GM18868 (cell line): Measurements from ENCODE around the gene NMU.
A peak's percentile ranks its signal among the peaks of the same experiment; 100 is the strongest.
"Not testable (repeated sequence)": the region's sequence is repeated elsewhere in the genome, so short reads cannot be mapped to it uniquely, and the experiment has no call there.

ENCODE experiments used
- ATAC-seq: cut with Tn5 transposase; IDR thresholded peaks from one replicate; pipeline ENCODE4 v1.9.1; 2021; ENCODE audit warnings: mild to moderate bottlenecking, moderate library complexity; ENCODE audit not compliant: unreplicated experiment

NMU gene, protein sequence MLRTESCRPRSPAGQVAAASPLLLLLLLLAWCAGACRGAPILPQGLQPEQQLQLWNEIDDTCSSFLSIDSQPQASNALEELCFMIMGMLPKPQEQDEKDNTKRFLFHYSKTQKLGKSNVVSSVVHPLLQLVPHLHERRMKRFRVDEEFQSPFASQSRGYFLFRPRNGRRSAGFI

DNA sequence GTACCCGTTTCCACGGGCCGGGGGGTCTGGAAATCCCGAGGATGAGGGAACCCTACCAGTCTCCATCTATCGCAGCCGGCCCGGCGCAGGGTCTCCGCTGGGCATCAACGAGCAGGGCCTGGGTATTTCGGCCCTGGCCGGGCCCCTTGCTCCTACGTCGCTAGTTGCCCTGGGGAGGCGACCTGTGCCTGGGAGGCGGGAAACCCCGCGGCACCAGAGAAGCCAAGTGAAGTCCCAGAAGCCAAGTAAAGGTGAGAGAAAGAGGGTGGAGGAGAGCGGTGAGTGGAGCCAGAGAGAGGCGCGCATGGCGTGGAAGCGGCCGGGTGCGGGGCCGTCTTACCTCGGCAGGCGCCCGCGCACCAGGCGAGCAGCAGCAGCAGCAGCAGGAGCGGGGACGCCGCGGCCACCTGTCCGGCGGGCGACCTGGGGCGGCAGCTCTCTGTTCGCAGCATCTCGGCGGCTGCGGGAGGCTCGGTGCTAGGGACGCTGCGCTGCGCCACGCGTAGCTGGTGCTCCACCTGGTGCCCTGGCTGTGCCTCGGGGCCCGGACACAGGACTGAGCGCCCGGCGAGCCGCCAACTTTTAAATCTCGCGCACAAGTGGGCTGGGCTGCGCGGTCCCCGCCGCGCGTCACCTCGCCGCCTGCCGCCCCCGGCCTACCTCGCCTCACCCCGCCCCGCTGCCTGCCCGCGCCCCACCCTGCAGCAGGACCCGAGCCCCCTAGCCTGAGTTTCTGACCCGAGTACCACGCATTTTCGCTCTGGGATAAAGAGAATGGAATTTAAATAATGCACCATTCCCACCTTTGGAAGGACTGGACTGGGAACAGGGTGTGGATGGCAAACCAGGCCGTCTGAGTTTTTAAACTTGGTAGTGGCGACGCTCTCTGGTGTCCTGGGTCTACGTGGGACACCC, at the start of gene NMU:
Gene NMU, minus strand, starts transcription at position 558 of the 915 bp plus-strand sequence. Its CDS starts 106 bp downstream, at position 452.
- peak; percentile 79 for ATAC-seq

DNA sequence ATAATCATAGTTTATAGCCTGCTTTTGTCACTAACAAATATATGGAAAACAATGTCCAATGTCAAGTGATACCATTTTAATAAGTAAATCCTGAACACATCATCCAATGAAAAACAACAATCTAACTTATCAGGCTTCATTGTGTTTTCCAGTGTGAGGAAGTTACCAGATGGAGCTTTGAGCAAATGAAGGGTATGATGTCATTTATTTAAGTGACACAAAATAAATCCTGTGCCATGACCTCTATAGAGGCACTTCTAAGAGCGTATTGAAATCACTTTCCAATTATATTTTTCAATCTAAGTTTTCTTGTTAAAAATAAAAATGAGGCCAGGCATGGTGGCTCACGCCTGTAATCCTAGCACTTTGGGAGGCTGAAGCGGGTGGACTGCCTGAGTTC, 48.2 kb upstream of the NMU start:
- no peak for ATAC-seq

DNA sequence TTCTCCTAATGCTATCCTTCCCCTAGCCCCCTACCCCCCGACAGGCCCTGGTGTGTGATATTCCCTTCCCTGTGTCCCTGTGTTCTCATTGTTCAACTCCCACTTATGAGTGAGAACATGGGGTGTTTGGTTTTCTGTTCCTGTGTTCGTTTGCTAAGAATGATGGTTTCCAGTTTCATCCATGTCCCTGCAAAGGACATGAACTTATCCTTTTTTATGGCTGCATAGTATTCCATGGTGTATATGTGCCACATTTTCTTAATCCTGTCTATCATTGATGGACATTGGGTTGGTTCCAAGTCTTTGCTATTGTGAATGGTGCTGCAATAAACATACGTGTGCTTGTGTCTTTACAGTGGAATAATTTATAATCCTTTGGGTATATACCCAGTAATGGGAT, 46.7 kb upstream of the NMU start:
- not testable (repeated sequence) for ATAC-seq

DNA sequence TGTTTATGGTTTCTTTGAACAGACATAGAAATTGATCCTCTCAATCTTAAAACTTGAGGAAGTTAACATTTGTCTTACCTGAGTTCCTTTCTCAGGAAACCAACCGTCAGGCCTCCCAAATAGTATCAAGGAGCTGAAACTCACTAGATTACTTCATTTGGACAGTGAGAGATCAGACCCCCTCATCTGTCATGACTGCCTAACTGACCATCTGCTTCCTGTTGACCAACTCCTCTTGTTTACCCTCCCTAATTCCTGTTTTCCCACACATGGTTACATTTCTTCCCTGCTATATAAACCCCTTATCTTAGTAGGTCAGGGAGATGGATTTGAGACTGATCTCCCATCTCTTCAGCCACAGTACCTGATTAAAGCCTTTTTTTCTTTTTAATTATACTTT, 46.2 kb upstream of the NMU start:
- ATAC-seq: no peak

DNA sequence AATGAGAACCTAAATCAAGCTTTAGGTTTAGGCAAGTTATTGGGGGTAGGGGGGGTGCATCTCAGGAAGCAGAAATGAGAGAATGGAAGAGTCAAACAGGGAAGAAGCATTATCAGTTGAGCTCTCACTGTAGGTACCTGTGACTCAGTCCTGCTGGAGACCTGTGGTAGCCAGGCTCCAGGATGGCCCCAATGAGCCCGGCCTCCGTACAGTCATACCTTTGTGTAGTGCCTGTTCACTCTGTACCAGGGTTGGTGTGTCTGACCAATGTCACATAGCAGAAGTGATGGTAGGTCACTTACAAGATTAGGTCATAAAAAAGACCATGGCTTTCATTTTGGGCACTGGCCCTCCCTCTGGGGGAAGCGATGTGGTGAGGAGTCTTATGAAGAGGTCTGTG, 45.3 kb upstream of the NMU start:
- ATAC-seq: no peak

DNA sequence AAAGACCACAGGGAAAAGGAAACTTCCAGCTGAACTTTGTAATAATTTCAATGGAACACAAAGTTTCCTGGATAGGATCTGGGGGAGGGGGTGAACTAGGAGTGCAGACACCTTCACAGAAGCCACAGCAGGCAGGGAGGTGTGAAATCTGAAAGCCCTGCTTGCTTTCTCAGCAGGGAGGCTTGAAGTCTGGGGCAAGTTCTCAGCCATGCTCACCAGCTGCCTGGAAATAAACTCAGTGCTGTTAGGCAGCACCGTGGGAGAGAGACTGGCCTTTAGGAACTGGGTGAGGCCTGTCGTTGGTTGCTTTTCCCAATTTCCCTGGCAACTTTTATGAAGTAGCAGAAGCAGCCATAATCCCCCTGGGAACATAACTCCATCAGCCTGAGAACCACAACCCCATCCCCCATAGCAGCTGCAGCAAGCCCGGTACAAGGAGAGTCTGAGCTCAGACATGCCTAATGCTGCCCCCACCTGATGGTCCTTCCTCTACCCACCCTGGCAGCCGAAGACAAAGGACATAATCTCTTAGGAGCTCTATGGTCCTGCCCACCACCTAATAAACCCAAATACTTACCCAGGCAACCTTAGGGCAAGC, 39.2 kb upstream of the NMU start:
- ATAC-seq: no peak

DNA sequence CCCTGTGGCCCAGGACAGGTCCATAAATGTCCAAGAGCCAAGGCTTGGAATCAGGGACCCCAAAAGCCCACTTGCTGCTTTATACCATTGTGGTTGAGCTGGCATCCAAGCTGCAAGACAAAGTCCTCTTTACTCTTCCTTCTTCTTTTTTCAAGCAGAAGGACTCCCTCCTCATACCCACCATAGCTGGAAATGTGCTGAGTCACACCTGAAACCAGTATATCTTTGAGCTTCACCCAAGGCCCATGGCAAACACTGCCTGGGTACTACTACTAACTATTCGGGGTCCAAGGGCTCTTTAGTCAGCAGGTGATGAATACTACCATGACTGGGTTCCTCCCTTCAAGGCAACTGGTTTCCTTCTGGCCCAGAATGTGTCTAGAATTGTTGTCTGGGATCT, 37.3 kb upstream of the NMU start:
- ATAC-seq: no peak

DNA sequence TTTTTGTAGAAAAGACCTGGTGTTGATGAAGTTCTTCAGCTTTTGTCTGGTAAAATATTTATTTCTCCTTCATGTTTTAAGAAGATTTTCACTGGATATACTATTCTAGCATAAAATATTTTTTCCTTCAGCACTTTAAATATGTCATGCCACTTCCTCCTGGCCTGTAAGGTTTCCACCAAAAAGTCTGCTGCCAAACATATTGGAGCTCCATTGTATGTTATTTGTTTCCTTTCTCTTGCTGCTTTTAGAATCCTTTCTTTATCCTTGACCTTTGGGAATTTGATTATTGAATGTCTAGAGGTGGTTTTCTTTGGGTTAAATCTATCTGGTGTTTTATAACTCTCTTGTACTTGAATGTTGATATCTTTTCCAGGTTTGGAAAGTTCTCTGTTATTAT, 35.6 kb upstream of the NMU start:
- no peak for ATAC-seq

DNA sequence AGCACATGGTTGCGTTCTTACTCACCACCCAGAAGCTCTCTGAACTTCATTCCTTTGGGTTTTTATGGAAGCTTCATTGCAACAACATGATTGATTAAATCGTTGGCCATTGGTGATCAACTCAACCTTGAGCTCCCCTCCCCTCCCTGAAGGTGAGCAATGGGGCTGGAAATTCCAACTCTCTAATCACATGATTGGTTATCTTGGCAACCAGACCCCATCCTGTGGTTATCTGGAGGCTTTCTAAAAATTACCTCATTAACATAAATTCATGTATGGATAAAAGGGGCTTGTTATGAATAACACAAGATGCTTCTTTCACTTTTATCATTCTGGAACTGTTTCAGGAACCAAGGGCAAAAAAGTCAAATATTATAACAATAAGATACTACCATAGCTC, 34.6 kb upstream of the NMU start:
- ATAC-seq: no peak

DNA sequence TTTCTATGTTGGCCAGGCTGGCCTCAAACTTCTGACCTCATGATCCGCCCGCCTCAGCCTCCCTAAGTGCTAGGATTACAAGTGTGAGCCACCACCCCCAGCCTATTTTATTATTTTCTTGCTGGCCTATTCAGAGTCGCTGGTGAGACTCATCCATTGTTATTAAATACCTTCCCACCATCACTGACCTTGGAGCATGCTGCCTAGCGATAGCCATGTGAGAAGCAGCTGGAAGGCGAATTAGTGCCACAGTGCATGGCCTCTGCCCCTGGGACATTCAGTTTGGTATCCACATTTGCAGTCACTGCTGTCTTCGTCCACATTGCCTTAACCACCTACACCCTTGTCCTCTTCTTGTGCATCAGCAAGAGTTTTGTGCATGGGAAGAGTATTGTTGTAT, 32.4 kb upstream of the NMU start:
- no peak for ATAC-seq

DNA sequence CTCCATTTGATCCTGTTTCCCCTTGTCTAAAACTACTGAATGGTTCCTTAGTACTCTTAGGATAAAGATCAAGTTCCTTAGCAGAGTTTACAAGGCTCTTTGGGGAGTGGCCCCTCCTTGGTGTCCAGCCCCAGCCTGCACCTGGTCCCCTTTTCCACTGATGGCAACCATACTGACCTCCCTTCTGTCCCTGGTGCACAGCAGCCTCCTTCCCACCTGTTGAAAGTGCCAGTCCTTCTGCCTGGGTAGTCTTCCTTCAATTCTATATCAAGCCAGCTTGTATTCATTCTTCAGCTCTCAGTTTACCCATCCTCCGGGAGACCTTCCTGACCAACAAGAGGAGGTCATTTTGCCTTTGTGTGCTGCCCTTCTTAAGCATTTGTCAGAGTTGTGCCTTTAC, 30.4 kb upstream of the NMU start:
- no peak for ATAC-seq

DNA sequence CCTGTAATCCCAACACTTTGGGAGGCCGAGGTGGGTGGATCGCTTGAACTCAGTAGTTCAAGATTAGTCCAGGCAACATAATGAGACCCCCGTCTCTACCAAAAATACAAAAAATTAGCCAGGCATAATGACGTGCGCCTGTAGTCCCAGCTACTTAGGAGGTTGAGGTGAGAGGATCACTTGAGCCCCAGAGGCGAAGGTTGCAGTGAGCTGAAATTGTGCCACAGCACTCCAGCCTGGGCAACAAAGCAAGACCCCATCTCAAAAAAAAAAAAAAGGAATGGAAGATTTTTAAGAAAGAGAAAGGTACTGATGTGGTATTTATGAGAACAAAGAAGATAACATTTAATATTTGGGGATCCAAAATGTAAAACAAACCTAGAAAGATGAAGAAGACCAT, 27.0 kb upstream of the NMU start:
- ATAC-seq: no peak

DNA sequence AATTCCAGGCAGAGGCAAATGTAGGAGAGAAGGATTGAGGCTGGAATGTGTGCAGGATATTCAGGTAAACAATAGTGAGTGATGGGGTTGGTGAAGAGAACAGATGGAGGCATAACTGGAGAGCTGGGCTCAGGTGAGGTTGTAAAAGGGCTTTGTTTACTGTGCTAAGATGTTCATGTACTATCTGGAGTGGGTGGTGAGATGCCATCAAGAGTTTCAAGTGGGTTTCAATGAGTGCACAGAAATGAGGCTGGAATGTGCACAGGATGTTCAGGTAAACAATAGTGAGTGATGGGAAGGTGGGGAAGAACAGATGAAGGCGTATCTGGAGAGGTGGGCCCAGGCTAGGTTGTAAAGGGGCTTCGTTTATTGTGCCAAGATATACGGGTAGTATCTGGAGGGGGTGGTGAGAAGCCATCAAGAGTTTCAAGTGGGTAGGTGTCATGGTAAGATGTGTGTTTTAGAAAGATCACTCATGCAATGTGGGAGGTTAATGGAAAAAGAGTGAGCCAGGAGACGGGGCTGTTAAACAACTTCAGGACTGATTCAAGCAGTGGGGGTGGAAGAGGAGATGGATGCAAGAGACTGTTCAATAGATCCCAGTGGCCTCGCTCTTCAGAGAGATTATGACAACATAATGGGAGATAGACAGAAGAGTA, 25.4 kb upstream of the NMU start:
- no peak for ATAC-seq

DNA sequence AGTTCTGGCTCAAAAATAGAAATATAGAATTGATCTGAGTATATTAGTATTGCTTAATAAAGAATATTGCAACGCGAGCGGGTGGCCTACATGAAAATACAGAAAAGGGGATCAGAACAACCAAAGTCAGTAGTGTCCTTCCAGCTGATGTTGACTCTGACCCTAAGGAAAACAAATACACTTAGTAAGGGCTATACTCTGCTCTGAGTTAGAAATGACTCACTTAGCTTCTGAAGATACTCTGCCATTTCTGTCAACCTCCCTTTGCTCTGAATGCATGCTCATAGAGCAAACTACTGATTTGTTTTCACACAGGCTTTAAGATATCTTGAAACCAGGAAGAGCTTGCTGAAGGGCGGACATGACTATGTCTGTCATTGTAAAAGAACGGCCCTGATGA, 22.6 kb upstream of the NMU start:
- ATAC-seq: no peak

DNA sequence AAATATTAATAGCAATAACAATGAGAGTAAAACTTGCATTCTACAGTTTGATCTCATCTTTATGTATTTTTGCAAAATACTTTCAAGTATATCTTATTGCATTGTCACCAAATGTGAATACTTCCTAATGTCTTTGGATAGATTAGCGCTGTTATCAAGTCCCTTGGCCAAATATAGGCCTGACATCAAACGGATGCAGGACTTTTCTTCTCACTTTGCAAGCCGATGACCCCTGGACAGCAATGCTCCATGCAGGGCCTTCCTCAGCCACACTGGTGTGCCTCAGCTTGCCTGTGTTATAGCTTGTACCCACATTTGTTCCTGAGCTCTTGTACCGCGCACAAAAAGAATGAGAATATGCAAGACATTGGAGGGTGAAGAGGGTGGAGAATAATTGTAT, 18.0 kb upstream of the NMU start:
- ATAC-seq: no peak

DNA sequence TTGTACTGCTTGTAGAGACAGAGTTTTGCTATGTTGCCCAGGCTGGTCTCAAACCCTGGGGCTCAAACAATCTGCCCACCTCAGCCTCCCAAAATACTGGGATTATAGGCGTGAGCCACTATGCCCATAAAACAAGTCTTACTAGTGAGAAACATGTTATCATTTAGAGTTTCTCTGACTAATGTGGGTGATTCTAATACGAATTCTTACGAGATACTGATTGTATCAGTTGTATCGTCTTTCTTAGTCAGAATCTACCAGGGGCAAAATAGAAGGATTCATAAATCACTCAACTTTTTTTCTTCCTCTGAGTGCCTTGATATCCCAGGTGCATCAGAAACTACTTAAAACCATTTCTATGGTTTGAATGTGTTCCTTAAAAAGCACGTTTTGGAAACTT, 14.4 kb upstream of the NMU start:
- no peak for ATAC-seq

DNA sequence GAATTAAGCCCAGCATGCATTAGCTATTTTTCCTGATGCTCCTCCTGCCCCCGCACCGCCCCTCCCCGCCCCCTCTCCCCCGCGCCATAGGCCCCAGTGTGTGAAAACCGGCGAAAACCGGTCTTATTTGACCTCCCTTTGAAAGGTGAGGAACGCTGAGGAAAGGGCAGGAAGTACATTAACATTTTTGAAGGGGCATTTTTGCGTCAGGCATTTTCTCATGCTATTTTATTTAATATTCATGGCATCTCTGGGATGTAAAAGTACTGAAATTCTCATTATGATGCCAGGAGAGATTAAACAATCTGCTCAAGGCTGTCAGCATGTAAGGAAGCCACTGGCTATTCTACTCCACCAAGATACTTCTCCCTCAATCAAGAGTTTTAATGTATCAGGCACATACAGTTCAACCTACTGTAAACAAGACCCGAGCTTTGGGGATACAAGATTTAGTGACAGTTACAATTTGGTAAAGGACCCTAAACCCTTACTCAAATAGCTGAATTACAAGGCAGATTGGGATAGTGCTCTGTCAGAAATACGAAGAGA, 1.2 kb upstream of the NMU start:
- ATAC-seq: no peak

DNA sequence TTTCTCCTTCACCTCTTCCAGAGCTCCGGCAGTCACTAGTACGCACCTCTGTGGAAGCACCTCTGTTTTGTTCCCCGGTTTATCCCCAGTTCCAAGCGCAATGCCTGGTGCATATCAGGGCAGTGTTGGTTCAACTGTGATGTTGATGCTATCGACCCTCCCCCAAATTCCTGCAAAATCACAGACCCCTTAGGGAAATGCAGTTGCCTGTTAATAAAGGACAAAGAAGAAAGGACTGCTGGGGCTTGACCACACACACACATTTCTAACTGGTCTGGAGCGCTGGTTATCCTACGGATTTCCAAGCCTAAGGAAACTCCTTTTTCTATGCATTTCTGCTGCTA, 530 bp upstream of the NMU start:
- ATAC-seq: peak; percentile 8

DNA sequence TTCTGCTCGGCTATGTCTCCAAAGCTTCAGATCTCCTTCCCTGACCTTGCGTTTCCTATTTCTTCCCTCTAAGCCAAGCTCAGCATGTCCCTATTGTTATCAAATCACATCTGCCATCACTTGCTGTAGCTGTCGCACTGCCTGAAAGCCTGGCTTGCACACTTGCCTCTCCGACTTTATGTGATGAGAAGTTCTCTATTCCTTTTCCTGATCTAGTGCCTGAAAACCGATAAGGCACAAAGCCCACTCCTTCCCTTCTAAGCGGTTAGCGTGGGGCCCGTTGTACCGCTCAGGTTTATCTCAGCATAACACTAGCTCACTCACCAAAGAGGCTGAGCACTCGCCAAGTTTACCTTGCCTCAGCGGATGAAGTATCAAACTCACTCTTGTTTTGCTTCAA, 816 bp downstream of the NMU start:
- no peak for ATAC-seq

DNA sequence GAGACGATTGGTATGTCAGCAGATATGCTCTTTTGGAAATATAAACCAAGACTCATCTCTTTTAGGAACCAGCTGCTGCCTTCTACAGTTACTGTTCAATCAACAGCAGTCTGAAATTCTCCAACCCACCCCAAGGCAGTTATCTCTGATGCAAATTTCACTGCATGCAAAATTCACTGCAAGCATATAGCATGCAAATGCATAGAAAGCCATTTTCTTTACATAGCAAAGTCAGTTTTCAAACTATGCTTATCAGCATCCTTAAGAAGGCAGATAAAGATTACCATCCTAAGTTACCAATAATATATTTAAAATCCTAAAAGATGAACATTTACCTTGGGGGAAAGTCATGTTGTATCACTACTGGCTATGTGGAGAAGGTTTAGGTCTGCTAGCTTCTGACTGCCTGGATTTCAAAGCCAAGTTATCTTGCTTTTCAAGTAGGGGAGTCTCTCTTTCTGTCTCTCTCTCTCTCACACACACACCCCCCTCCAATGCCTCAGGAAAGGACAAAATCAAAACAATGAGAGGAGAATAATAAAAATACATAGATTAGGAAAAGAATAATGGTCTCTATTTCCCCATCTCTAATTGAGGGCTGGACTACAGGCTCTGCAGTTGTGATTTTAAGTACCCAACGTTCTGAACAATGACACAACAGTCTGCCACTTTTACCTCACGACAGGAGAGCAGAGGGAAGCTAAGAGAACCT, 1.5 kb downstream of the NMU start:
- ATAC-seq: no peak

DNA sequence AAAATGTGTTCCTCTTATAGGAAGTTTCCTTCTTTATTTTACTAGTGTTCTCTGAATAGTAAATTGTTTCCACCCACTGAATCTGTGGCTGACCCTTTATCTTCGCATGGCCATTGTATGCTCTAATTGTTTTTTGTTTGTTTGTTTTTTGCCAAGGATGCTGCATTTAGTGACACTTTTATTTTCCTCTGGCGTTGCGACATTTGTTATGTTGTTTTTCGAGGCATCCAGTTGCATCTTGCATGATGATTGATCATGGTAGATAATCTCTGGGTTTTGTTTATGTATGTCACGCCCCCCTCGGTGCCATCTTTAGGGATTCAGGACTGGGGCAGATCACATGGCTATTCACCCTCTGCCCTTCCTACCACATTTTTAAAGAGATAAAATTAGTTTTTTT, 2.2 kb downstream of the NMU start:
- ATAC-seq: no peak
